Measurements from ENCODE around the gene ACD. TPM values are rescaled to one million over a fixed set of nuclear protein-coding genes. Genes with fewer than 3 reads are reported as not detected.

ACD gene
- total RNA-seq, 2 donors from 2014 or later, result 11.4 to 33.6 TPM

GRCh38 chr16:67707210-67707609 lies 47.1 kb upstream of the ACD start:
- peaks cover 15% of the 10 kb centered on the region for H3K4me1 ChIP-seq
- H3K27me3 ChIP-seq, result no peaks in the 10 kb centered on the region
- intact Hi-C loops (cut with DNase I), result no loop called here
- H3K36me3 ChIP-seq (replicated peaks in 1 of 2; ENCODE audit: insufficient read depth in 1 of 2, low read depth in 2 of 2), result no peaks in the 10 kb centered on the region
- TF ChIP-seq, protein P1, sequence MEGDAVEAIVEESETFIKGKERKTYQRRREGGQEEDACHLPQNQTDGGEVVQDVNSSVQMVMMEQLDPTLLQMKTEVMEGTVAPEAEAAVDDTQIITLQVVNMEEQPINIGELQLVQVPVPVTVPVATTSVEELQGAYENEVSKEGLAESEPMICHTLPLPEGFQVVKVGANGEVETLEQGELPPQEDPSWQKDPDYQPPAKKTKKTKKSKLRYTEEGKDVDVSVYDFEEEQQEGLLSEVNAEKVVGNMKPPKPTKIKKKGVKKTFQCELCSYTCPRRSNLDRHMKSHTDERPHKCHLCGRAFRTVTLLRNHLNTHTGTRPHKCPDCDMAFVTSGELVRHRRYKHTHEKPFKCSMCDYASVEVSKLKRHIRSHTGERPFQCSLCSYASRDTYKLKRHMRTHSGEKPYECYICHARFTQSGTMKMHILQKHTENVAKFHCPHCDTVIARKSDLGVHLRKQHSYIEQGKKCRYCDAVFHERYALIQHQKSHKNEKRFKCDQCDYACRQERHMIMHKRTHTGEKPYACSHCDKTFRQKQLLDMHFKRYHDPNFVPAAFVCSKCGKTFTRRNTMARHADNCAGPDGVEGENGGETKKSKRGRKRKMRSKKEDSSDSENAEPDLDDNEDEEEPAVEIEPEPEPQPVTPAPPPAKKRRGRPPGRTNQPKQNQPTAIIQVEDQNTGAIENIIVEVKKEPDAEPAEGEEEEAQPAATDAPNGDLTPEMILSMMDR (IDR thresholded peaks at IDR 0.05), result no peak
- TF ChIP-seq POLR2A (IDR thresholded peaks at IDR 0.05), result no peak
- ATAC-seq, result no peak
- 95 to 99% methylated on average over 4 of the region's 4 CpGs for WGBS, 2 donors
- no peak overlapping the region for H3K27ac ChIP-seq
- DNase-seq, result no peak
- no peaks in the 10 kb centered on the region for H3K9me3 ChIP-seq
- no peak overlapping the region for H3K4me3 ChIP-seq

DNA sequence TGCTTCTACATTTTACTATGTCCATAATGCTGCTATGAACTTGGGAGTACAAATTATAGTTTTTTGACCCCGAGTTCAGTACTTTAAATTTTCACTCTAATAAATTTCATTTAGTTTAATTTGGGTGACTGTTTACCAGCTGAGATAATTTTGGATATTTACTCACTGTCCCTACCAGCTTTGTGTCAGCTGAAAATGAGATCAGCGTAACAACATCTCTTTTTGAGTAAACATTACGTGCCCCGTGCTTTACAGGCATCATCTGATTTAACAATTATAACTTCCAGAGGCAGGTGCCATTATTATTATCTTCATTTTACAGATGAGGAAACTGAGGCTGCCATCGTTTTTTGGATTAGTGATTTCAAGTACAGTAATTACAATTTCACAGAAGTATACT lies 44.0 kb upstream of the ACD start:
- no peaks in the 10 kb centered on the region for H3K9me3 ChIP-seq
- no peaks in the 10 kb centered on the region for H3K36me3 ChIP-seq (replicated peaks in 1 of 2; ENCODE audit: insufficient read depth in 1 of 2, low read depth in 2 of 2)
- intact Hi-C loops (cut with DNase I), result no loop called here
- H3K27me3 ChIP-seq, result no peaks in the 10 kb centered on the region
- H3K4me3 ChIP-seq, result no peak overlapping the region
- no peak for DNase-seq
- H3K27ac ChIP-seq, result no peak overlapping the region
- WGBS, 2 donors, result 81 to 82% methylated on average over 5 of the region's 5 CpGs
- no peak for ATAC-seq
- no peak for TF ChIP-seq POLR2A (IDR thresholded peaks at IDR 0.05)
- TF ChIP-seq, protein P1 (IDR thresholded peaks at IDR 0.05), result no peak
- H3K4me1 ChIP-seq, result peaks cover 13% of the 10 kb centered on the region

DNA sequence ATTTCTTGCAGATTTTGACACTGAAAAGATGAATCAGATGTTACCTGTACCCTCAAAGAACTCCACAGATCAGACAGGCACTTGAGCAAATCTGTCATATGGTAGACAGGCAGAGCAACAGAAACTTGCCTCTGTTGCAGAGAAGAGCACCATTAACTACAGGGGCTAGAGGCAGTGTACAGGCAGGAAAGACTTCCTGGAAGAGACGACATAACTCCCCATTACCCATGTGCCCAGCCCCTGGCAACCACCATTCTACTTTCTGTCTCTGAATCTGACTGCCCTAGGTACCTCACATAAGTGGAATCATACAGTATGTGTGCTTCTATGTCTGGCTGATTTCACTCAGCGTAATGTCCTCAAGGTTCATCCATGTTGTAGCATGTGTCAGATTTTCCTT lies 43.6 kb upstream of the ACD start:
- intact Hi-C loops (cut with DNase I), result no loop called here
- ATAC-seq, result no peak
- TF ChIP-seq POLR2A (IDR thresholded peaks at IDR 0.05), result no peak
- TF ChIP-seq, protein P1 (IDR thresholded peaks at IDR 0.05), result no peak
- Histone ChIP-seq H3K4me3 (no peak overlapping the region), H3K27me3 (no peaks in the 10 kb centered on the region), H3K4me1 (peaks cover 9% of the 10 kb centered on the region), H3K27ac (no peak overlapping the region), H3K9me3 (no peaks in the 10 kb centered on the region), H3K36me3 (replicated peaks in 1 of 2; ENCODE audit: insufficient read depth in 1 of 2, low read depth in 2 of 2) (no peaks in the 10 kb centered on the region)
- DNase-seq, result no peak
- WGBS, 2 donors, result 67 to 86% methylated on average over 2 of the region's 2 CpGs

DNA sequence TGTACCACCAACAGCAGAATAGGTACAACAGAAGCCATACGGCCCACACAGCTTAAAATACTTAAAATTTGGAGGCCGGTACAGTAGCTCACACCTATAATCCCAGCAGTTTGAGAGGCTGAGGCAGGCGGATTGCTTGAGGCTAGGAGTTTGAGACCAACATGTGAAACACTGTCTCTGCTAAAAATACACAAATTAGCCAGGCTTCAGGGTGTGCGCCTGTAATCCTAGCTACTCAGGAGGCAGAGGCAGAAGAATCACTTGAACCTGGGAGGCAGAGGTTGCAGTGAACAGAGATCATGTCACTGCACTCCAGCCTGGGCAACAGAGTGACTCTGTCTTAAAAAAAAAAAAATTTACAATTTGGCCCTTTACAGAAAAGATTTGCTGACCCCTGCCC lies 42.1 kb upstream of the ACD start:
- 86 to 95% methylated on average over 4 of the region's 4 CpGs for WGBS, 2 donors
- TF ChIP-seq, protein P1 (IDR thresholded peaks at IDR 0.05), result no peak
- TF ChIP-seq POLR2A (IDR thresholded peaks at IDR 0.05), result no peak
- H3K4me1 ChIP-seq, result peaks cover 9% of the 10 kb centered on the region

GRCh38 chr16:67701420-67701819 lies 41.4 kb upstream of the ACD start:
- intact Hi-C loops (cut with DNase I), result no loop called here
- WGBS, 2 donors, result 79 to 90% methylated on average over 1 of the region's 1 CpG
- Histone ChIP-seq H3K36me3 (replicated peaks in 1 of 2; ENCODE audit: insufficient read depth in 1 of 2, low read depth in 2 of 2) (no peaks in the 10 kb centered on the region), H3K4me3 (no peak overlapping the region), H3K27me3 (no peaks in the 10 kb centered on the region), H3K27ac (no peak overlapping the region), H3K4me1 (peaks cover 9% of the 10 kb centered on the region), H3K9me3 (no peaks in the 10 kb centered on the region)
- no peak for DNase-seq
- TF ChIP-seq POLR2A (IDR thresholded peaks at IDR 0.05), result no peak
- TF ChIP-seq, protein P1 (IDR thresholded peaks at IDR 0.05), result no peak
- no peak for ATAC-seq

More for the DNA sequence above, 42.1 kb upstream of the ACD start:
- ATAC-seq (no peak), DNase-seq (no peak)
- Histone ChIP-seq H3K9me3 (no peaks in the 10 kb centered on the region), H3K36me3 (replicated peaks in 1 of 2; ENCODE audit: insufficient read depth in 1 of 2, low read depth in 2 of 2) (no peaks in the 10 kb centered on the region), H3K27ac (no peak overlapping the region), H3K27me3 (no peaks in the 10 kb centered on the region), H3K4me3 (no peak overlapping the region)
- intact Hi-C loops (cut with DNase I), result no loop called here

All from body of pancreas (tissue), 4 donors.